Panc1 (cell line): ENCODE measurements around the gene NECTIN1.

ENCODE experiments used
- POLR2AphosphoS5 ChIP-seq: IDR thresholded peaks from 2 replicates; pipeline ENCODE4 v1.6.1; 2012; ENCODE audit warnings: mild to moderate bottlenecking, low read depth, low read length, moderate library complexity
- REST ChIP-seq, 2 experiments: IDR thresholded peaks; 2 replicates each; pipeline ENCODE4 v1.6.1; 2011 to 2012; ENCODE audit warnings: low read depth in 2 of 2, control low read depth in 1 of 2, low read length in 1 of 2, mild to moderate bottlenecking in 1 of 2, moderate library complexity in 1 of 2; ENCODE audit not compliant: insufficient read depth in 1 of 2
- SIN3A ChIP-seq: IDR thresholded peaks from 2 replicates; pipeline ENCODE4 v1.6.1; 2012; ENCODE audit warnings: low read depth, mild to moderate bottlenecking, low read length, moderate library complexity, borderline replicate concordance; ENCODE audit not compliant: insufficient read depth
- TF ChIP-seq, protein P1 (sequence below): fragments of 450-650 bp; IDR thresholded peaks from 2 replicates; pipeline ENCODE4 v1.5.1; 2017; ENCODE audit warnings: mild to moderate bottlenecking

DNA sequence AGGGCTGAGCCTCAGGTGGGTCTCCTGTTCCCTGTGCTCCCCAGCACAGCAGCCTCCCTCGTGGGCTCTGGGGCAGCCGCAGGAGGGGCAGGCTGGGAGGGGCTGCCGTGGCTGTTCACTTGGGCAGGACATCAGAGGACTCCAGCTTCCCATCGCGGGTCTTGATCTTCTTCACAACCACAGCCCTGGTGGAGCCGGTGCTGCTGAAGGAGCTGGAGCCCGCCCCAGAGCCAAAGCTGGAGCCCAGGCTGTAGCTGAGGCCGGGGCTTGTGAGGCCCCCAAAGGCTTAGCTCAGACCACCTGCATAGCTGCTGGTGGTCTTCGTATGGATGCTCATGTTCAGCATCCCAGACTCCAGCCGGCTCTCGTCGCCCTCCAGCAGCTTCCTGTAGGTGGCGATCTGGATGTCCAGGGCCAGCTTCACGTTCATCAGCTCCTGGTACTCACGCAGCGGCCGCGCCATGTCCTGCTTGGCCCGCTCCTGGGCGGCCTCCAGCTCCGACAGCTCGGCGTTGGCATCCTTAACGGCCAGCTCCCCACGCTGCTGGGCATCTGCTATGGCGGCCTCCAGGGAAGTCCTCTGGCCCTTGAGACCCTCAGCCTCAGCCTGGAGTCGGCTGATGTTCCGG lies 126.1 kb downstream of the NECTIN1 start:
- TF ChIP-seq, protein P1, sequence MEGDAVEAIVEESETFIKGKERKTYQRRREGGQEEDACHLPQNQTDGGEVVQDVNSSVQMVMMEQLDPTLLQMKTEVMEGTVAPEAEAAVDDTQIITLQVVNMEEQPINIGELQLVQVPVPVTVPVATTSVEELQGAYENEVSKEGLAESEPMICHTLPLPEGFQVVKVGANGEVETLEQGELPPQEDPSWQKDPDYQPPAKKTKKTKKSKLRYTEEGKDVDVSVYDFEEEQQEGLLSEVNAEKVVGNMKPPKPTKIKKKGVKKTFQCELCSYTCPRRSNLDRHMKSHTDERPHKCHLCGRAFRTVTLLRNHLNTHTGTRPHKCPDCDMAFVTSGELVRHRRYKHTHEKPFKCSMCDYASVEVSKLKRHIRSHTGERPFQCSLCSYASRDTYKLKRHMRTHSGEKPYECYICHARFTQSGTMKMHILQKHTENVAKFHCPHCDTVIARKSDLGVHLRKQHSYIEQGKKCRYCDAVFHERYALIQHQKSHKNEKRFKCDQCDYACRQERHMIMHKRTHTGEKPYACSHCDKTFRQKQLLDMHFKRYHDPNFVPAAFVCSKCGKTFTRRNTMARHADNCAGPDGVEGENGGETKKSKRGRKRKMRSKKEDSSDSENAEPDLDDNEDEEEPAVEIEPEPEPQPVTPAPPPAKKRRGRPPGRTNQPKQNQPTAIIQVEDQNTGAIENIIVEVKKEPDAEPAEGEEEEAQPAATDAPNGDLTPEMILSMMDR: peak; percentile 59; the same call in 1 of the 2 replicates
- TF ChIP-seq POLR2AphosphoS5 (no peak), SIN3A (no peak), REST (IDR thresholded peaks at IDR 0.05; ENCODE audit: insufficient read depth in 1 of 2, low read depth in 2 of 2, low read length in 1 of 2) (no peak)
